ENCODE results near the gene PRKN. TPM values are rescaled to one million over a fixed set of nuclear protein-coding genes. Genes with fewer than 3 reads are reported as not detected.

The PRKN gene
- total RNA-seq, 2 donors from 2014 or later, result 15.7 to 19.3 TPM

DNA sequence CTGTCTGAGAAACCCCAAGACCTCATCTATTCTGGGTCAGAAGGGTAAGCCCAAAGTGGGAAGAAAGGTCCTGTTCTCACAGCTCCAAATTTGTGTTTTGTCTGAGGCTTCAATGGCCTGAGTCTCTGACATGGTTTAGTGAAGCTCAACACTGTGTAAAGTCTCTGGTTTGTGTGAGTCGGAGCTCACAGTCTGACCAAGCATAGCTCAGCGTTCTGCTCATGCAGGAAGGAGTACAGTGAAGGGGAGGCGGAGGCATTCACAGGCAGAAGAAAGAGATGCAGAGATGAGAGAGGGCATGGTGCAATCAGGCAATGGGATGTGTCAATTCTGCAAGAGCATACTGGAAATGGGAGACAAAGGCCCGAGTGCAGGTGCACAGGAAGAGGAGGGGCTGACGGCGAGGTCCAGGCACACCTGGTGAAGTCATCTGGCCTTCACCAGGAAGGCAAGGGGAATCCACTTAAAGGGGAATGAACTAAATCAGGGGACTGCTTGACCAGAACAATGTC lies 990.7 kb downstream of the PRKN start:
- Histone ChIP-seq H3K27me3 (no peaks in the 10 kb centered on the region), H3K4me3 (no peak overlapping the region), H3K9me3 (no peaks in the 10 kb centered on the region), H3K4me1 (no peaks in the 10 kb centered on the region), H3K36me3 (no peaks in the 10 kb centered on the region), H3K27ac (no peak overlapping the region)
- no peak for DNase-seq (ENCODE audit: low spot score)
- TF ChIP-seq CTCF (IDR thresholded peaks at IDR 0.05), result no peak

DNA sequence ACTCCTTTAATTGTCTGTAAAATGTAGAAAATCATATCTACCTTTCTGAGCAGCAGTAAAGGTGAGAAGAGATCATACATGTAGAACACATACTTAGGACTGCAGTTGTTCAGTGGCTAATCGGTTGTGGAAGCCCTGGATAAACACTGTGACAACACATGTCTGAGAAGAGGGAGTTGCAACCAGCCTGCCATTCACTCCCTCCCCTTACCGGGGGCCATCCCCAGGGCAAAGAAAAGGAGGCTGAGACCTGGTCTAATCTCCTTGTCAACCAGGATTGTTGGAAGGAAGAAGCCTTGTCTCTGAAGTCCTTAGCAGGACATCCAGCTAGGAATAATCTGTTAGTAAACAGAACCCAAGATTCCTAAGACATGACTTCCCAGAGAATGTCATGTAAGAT lies 991.2 kb downstream of the PRKN start:
- Histone ChIP-seq H3K27me3 (no peaks in the 10 kb centered on the region), H3K36me3 (no peaks in the 10 kb centered on the region), H3K27ac (no peak overlapping the region), H3K4me1 (no peaks in the 10 kb centered on the region), H3K9me3 (no peaks in the 10 kb centered on the region), H3K4me3 (no peak overlapping the region)
- TF ChIP-seq CTCF (IDR thresholded peaks at IDR 0.05), result no peak
- DNase-seq (ENCODE audit: low spot score), result no peak

DNA sequence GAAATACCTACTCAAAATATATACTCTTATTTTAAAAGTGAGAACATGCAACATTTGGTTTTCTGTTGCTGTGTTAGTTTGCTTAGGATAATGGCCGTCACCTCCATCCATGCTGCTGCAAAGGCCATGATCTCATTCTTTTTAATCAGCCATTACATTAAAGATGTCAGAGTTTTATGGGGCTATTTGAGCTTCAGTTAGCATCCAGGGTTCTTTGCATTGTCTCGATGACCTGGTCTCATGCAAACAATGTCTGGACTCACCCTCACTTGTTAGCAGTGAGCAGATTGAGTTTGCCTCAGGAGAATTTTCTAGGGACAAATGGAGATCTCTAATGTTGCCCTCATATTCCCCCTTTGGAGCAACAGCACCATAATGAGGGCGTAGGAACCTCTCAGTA lies 995.0 kb downstream of the PRKN start:
- TF ChIP-seq CTCF (IDR thresholded peaks at IDR 0.05), result no peak
- H3K4me3 ChIP-seq, result no peak overlapping the region
- no peak for DNase-seq (ENCODE audit: low spot score)
- no peaks in the 10 kb centered on the region for H3K36me3 ChIP-seq
- H3K9me3 ChIP-seq, result no peaks in the 10 kb centered on the region
- H3K4me1 ChIP-seq, result no peaks in the 10 kb centered on the region
- no peak overlapping the region for H3K27ac ChIP-seq
- H3K27me3 ChIP-seq, result no peaks in the 10 kb centered on the region

- no peaks in the 10 kb centered on the region for H3K4me1 ChIP-seq
- H3K27ac ChIP-seq, result no peak overlapping the region
- no peak for TF ChIP-seq CTCF (IDR thresholded peaks at IDR 0.05)
- H3K9me3 ChIP-seq, result no peaks in the 10 kb centered on the region
- no peak overlapping the region for H3K4me3 ChIP-seq
- H3K27me3 ChIP-seq, result no peaks in the 10 kb centered on the region
- no peaks in the 10 kb centered on the region for H3K36me3 ChIP-seq
- DNase-seq (ENCODE audit: low spot score), result no peak
Measured at GRCh38 chr6:161727083-161727833, 1000.3 kb downstream of the PRKN start.

DNA sequence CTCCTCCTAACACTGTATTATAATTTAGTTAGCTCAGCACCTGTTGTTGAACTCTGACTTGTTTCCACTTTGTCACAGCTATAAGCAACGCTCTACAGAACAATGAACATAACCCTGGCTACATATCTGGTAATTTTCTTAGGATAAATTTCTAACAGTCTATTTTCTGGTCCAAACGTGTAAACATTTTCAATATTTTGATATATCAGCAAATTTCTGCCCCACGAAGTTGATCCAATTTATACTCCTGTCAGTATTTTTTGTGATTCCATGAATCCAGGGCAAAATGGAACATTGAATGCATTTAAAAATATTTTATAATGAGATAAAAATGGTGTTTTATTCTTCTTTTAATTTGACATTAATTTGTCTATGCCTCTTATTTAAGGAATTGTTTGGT lies 1005.2 kb downstream of the PRKN start:
- no peak for DNase-seq (ENCODE audit: low spot score)
- H3K4me3 ChIP-seq, result no peak overlapping the region
- no peaks in the 10 kb centered on the region for H3K4me1 ChIP-seq
- no peaks in the 10 kb centered on the region for H3K9me3 ChIP-seq
- H3K27ac ChIP-seq, result no peak overlapping the region
- no peaks in the 10 kb centered on the region for H3K27me3 ChIP-seq
- H3K36me3 ChIP-seq, result no peaks in the 10 kb centered on the region
- TF ChIP-seq CTCF (IDR thresholded peaks at IDR 0.05), result no peak

DNA sequence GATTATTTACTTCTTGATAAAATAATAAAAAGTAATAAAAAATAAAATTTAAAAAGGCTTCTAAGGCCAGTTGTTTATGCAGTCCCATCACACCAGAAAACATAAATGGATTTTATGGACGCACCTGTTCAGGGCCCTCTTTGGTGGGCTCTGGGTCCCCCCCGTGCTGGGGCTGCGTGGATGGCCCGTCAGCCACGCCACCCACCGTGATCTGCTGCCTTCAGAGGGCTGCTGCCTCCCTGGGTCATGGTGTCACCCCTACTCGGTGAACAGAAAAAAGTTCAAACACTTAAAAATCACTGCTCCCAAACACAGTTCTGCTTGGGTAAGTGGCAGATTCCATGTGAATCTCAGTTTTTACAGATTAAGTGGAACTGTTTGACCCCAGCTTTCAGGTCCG lies 1006.1 kb downstream of the PRKN start:
- no peaks in the 10 kb centered on the region for H3K27me3 ChIP-seq
- H3K36me3 ChIP-seq, result no peaks in the 10 kb centered on the region
- DNase-seq (ENCODE audit: low spot score), result no peak
- H3K4me3 ChIP-seq, result no peak overlapping the region
- H3K4me1 ChIP-seq, result no peaks in the 10 kb centered on the region
- no peaks in the 10 kb centered on the region for H3K9me3 ChIP-seq
- no peak overlapping the region for H3K27ac ChIP-seq
- TF ChIP-seq CTCF (IDR thresholded peaks at IDR 0.05), result no peak
